HCEC 1CT (cell line): ENCODE data around the gene RBM4.
"Not testable (repeated sequence)": the region's sequence is repeated elsewhere in the genome, so short reads cannot be mapped to it uniquely, and the experiment has no call there.

Experiments used
- DNase-seq: peaks from one replicate; pipeline ENCODE4 v3.0.0-alpha.2; 2017

The RBM4 gene

GRCh38 chr11:66617155-66617834, 21.2 kb upstream of the RBM4 start:
- peak; percentile 66 for DNase-seq

- peak; percentile 10 for DNase-seq
Measured at GRCh38 chr11:66619080-66619554, 19.4 kb upstream of the RBM4 start.

DNA sequence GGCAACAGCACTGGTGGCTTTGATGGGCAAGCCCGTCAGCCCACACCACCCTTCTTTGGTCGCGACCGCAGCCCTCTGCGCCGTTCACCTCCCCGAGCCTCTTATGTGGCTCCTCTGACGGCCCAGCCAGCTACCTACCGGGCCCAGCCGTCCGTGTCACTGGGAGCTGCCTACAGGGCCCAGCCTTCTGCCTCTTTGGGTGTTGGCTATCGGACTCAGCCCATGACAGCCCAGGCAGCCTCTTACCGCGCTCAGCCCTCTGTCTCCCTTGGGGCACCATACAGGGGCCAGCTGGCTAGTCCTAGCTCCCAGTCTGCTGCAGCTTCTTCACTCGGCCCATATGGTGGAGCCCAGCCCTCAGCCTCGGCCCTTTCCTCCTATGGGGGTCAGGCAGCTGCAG, 14.1 kb upstream of the RBM4 start:
- no peak for DNase-seq

DNA sequence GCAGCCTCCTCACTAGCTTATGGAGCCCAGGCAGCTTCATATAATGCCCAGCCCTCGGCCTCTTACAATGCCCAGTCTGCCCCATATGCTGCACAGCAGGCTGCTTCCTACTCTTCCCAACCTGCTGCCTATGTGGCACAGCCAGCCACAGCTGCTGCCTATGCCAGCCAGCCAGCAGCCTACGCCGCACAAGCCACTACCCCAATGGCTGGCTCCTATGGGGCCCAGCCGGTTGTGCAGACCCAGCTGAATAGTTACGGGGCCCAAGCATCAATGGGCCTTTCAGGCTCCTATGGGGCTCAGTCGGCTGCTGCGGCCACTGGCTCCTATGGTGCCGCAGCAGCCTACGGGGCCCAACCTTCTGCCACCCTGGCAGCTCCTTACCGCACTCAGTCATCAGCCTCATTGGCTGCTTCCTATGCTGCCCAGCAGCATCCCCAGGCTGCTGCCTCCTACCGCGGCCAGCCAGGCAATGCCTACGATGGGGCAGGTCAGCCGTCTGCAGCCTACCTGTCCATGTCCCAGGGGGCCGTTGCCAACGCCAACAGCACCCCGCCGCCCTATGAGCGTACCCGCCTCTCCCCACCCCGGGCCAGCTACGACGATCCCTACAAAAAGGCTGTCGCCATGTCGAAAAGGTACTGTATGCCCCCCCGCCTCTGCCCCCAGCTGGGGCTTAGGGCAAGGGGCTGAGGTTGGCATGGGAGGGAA, 13.3 kb upstream of the RBM4 start:
- DNase-seq = no peak

DNA sequence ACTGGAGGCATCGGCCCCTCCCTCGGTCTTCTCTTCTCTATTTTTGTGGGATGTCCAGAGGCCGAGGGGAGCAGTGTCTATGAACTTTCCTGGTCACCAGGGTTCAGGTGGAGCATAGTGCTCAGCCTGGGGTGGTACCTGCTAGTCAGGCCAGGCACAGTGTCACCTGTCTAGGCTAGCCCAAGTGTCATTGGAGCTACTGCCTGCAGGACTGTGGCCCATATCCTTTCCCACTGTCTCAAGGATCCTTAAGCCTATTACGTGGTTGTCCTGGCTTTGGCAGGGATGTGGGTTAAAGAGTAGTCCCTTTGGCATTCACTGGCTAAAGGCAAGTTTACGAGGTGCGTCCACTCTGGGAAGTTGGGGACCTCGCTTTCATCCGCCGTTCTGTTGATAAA, 12.8 kb upstream of the RBM4 start:
- DNase-seq = no peak

GRCh38 chr11:66626382-66626781, 12.1 kb upstream of the RBM4 start:
- DNase-seq = no peak

- no peak for DNase-seq
Measured at GRCh38 chr11:66626926-66627325, 11.6 kb upstream of the RBM4 start.

- DNase-seq = no peak
Measured at GRCh38 chr11:66628061-66628603, 10.4 kb upstream of the RBM4 start.

GRCh38 chr11:66629356-66629755, 9.1 kb upstream of the RBM4 start:
- no peak for DNase-seq

GRCh38 chr11:66631883-66632282, 6.6 kb upstream of the RBM4 start:
- no peak for DNase-seq

DNA sequence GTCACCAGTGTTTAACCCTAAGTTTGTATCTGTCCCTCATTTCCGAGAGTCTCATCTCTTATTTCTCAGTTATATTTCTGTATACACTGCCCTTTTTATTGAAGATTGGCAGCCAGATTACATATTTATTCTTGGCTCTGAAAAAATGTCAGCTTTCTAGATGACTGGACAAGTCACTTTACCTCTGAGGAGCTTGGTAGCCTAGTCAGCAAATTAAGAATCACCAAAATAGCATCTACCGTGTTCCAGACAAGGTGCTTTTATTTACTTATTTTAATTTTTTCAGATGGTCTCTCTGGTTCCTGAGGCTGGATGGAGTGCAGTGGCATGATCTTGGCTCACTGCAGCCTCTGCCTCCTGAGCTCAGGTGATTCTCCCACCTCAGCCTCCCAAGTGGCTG, 5.6 kb upstream of the RBM4 start:
- no peak for DNase-seq

- no peak for DNase-seq
Measured at GRCh38 chr11:66636411-66636810, 2.1 kb upstream of the RBM4 start.

GRCh38 chr11:66637557-66638176, 836 bp upstream of the RBM4 start:
- DNase-seq = peak; percentile 38

DNA sequence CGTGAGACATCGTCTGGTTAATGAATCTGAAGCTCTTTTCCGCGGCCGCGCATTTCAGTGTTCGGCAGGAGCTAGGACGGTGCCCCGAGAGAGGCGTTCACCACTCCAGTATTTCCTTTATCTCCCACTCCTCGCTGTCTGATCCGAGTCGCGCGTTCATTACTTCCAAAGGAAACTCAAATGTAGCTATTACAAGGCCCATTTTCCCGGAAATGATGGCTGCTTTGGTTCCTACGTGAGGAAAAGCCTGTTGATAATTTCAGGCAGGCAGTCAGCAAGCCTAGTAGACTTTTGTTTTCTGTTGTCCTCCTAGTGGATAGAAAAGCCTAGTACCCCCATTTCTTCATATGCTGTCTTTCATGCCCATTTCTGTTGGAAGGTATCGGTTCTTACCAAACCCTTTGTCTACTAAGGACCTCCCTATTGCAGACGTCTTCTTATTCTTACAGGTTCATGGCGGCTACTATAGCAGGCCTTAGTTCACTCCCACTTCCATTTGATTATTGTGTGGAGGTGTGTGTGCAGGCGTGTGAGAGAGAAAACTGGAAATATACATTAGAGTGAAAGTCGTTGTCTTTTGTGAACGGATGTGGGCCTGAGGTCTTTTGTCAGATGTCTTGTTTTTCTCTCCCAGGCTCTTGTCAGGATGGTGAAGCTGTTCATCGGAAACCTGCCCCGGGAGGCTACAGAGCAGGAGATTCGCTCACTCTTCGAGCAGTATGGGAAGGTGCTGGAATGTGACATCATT, 737 bp downstream of the RBM4 start:
- DNase-seq = peak; percentile 27

DNA sequence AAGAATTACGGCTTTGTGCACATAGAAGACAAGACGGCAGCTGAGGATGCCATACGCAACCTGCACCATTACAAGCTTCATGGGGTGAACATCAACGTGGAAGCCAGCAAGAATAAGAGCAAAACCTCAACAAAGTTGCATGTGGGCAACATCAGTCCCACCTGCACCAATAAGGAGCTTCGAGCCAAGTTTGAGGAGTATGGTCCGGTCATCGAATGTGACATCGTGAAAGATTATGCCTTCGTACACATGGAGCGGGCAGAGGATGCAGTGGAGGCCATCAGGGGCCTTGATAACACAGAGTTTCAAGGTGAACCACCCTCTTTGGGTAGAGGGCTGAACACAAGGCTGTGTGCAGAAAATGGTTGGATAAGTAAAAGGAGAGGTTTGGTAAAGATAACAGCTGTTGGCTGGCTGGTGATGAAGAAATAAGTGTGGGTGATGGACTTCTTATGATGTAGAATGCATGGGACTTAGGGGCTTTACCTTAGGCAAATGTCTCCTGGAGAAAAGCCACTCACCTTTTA, 1.4 kb downstream of the RBM4 start:
- not testable (repeated sequence) for DNase-seq

DNA sequence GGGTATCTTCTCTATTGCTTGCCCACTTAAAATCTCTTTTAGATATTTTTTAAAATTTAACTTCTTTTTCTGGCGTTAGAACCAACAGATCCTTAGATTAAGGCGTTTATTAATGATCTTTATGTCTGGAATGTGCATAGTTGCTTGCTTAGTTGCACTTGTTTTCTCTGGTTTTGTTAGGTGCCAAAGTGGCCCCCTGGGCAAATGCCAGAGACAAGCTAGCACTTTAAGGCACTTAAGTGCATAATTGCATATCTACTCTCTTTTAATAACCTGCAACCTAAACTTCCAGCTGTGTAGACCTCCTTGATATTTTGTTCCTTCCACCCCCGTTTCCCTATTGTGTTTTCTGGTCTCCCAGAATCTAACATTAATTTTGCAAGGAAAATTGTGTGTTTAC, 3.3 kb downstream of the RBM4 start:
- no peak for DNase-seq

GRCh38 chr11:66643745-66644437, 5.4 kb downstream of the RBM4 start:
- no peak for DNase-seq

DNA sequence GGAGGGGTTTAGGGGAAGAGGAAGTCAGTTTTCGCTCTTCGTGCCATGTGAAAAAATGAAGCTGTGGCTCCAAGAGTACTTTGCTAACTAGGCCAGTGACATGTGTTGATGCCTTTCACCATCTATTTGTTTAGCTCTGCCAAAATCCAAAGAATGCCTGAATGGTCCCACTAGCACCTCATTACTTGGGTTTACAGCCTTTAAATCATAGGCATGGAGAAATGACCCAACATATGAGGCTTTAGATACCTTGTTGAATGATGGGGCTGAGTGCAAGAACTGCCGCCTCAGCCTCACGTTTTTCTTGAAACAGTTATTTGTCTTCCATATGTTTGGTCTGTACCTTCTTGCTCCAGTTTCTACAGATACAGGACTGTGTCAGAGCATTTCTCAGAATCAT, 8.3 kb downstream of the RBM4 start:
- DNase-seq = no peak

GRCh38 chr11:66649903-66650302, 11.4 kb downstream of the RBM4 start:
- DNase-seq = no peak

- DNase-seq = no peak
Measured at GRCh38 chr11:66651016-66651415, 12.5 kb downstream of the RBM4 start.

GRCh38 chr11:66652651-66653050, 14.1 kb downstream of the RBM4 start:
- no peak for DNase-seq

- DNase-seq = no peak
Measured at GRCh38 chr11:66653123-66653522, 14.6 kb downstream of the RBM4 start.
